Measurements from ENCODE around the gene SDHAF1.

Gene SDHAF1

DNA sequence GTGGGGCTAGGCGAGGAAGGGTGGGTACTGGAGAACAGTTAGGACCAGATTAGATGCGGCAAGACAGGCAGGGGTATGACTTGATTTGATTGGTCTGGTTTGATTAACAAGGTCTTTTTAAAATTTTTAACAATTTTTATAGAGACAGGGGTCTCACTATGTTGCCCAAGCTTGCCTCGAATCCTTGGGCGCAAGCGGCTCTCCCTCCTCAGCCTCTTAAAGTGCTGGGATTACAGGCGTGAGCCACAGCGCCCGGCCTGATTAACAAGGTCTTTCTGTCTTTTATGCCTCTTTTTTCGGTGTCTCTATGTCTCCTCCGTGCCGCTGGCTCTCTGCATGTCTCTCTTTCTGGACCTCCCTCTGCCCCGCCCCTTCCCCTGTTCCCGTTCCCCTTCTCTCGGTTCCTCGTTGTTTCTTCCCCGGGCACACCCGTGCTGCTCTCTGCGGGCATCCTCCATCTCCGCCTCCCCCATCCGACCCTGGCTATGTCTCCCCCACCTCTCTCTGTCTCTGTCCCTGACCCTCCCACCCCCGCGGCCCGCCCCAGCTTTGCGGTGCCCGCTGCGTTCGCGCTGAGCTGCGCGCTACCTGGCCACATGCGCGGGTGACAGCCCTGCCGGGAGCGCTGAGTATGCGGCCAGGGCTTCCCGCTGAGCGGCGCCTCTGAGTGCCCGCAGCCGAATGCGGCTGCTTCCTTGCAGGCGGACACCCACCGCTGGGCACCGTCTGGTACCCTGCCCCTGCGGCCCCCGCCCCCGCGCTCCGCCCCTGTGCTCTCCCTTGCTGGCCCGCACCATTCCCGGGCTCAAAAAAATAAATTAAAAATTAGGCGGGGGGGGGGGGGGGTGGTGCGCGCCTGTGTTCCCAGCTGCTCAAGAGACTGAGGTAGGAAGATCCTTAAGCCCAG, 8.1 kb upstream of the SDHAF1 start:
- peak in 1 of 3 experiments; percentile 38 for DNase-seq (ENCODE audit: low read depth in 3 of 3)

DNA sequence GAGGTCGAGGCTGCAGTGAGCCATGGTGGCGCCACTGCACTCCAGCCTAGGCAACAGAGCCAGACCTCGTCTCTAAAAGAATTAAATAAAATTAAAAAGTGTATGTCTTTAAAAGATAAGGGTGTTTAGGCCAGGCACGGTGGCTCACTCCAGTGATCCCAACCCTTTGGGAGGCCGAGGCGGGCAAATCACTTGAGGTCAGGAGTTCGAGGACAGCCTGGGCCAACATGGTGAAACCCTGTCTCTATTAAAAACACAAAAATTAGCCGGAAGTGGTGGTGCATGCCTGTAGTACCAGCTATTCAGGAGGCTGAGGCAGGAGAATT, 7.5 kb upstream of the SDHAF1 start:
- no peak for DNase-seq (ENCODE audit: low read depth in 3 of 3)

DNA sequence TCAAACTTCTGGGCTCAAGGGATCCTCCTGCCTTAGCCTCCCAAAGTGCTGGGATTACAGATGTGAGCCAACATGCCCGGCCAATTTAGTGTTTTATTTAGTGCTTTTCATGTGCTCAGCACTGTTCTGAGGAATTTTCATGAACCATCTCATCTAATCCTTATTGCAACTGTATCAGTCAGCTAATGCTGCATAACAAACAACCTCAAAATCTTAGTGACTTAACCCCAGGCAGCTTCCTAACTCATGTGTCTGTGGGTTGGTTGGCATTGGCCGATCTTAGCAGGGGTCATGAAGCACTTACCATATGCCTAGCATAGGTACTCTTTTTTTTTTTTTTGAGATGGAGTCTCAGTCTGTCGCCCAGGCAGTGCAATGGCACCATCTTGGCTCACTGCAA, 6.2 kb upstream of the SDHAF1 start:
- no peak for DNase-seq (ENCODE audit: low read depth in 3 of 3)

DNA sequence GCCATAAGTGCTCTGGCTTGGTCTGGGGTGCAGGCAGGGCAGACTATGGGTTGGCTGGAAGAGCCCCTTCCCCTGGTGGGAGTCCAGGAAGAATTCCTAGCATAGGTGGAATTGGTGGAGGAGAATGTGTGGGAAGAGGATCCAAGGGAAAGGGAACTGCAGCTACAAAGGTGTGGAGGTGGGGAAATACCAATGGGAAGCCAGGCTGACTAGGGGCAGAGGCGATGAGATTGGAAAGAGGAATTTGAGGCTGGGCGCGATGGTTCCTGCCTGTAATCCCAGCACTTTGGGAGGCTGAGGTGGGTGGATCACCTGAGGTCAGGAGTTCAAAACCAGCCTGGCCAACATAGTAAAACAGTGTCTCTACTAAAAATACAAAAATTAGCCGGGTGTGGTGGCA, 4.8 kb upstream of the SDHAF1 start:
- DNase-seq (ENCODE audit: low read depth in 3 of 3) = no peak

DNA sequence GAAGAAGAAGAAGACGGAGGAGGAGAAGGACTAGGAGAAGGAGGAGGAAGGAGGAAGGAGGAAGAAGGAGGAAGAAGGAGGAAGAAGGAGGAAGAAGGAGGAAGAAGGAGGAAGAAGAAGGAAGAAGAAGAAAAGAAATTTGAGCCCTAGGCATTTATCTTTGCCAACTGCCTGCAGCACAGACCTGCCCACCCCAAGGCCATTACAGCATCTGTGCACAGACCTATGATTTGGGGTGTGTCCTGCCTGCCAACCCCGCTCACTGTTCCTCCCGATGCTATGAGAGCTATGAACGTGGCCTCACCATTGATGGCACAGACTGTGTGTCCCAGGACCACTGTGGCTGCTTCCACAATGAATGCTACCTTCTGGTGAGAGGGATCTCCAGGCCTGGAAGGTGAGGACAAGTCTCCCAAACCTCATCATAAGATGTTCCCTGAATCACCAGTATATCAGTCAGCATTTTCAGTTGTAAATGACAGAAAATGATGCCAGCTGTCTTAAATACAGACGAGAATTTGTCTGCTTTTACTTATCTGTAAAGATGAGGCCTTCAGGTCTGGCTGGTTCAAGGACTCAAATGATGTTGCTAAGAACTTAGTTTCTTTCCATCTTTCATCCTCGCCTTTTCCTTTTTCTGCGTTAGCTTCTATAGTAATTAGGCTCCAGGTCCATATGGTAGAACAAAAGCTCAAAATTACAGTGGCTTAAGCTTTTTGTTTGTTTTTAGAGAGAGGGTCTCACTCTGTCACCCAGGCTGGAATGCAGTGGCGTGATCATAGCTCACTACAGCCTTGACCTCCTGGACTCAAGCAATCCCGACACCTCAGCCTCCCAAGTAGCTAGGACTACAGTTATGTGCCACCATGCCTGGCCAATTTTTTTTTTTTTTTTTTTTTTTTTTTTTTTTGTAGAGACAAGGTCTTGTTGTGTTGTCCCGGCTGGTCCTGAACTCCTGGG, 3.9 kb upstream of the SDHAF1 start:
- DNase-seq (ENCODE audit: low read depth in 3 of 3) = no peak

DNA sequence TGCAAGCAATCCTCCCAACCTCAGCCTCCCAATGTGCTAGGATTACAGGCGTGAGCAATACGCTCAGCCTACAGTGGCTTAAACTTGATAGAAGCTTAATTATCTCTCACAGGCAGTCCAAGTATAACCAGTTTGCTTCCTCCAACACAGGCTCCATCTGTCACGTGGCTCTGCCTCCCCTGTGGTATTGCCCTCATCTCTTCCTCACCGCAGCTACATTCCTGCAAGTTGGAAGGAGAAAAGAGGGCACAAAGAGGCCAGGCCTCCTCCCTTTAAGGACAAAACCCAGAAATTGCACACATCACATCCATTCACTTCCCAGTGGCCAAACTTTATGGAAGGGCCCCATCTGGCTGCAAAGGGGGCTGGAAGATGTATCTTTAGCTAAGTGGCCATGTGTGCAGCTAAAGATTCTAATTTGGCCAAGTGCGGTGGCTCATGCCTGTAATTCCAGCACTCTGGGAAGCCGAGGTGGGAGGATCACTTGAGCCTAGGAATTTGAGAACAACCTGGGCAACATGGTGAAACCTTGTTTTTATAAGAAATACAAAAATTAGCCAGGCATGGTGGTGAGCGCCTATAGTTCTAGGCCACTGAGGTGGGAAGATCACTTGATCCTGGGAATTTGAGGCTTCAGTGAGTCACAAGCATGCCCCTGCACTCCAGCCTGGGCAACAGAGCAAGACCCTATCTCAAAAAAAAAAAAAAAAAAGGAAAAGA, 3.1 kb upstream of the SDHAF1 start:
- no peak for DNase-seq (ENCODE audit: low read depth in 3 of 3)

DNA sequence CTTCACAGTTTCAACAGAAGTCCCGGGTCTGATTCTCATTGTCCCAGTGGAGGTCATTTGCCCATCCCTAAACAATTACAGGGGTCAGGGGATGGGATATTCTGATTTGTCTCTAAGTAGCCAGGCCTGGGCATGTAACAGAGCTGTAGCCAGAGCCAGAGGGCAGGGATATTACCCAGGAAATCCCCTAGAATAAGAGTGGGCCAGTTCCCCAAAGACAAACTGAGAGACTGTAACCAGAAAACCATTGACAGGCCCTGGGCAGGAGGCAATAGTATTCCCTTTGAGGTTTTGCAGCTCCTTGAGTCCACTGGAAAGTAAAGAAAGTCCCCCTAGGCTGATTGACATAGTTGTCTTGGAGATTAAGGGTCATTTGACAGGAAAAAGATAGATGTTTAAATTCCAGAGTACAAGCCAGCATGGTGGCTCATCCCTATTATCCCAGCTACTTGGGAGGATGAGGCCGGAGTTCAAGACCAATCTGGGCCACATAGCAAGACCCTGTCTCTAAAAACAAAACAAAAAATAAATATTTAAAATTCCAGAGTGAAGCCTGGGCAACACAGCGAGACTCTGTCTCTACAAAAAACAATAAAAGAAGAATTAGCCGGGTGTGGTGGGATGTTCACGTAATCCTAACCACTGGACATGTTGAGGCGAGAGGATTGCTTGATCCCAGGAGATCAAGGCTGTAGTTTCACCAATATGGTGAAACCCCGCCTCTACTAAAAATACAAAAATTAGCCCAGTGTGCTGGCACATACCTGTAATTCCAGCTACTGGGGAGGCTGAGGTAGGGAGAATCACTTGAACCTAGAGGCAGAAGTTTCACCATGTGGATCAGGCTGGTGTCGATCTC, 1.9 kb upstream of the SDHAF1 start:
- no peak for DNase-seq (ENCODE audit: low read depth in 3 of 3)

DNA sequence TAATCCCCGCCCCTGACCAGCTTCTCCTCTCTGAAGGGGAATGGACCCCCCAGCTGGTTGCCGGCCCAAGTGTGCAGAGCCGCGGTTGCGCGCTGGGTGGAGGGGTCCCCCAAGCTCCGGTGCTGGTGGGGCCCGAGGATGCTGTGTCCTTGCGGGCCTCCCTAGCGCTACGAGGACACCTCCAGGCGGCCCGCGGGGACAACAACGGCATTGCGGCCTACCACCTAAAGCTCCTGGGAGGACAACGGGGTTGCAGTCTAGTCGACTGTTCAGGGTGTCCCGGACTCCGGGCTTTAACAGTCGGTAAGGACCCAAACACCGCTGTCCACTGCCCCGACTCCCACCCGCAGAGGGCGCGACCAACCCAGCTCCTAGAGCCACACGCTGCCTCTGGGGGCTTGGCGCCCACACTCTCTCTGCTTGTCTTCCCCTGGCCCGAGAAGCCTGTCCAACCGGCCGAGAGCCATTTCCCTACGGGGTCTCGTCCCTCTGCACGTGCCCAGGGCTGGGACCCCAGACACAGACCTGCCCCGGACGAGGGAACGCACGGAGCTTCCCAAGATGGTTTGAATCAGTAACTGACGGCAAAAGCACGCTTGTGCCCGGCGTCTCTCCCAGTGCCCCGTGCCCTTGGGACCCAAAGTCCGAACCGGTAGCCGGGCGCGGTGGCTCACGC, 927 bp upstream of the SDHAF1 start:
- DNase-seq (ENCODE audit: low read depth in 3 of 3) = no peak

DNA sequence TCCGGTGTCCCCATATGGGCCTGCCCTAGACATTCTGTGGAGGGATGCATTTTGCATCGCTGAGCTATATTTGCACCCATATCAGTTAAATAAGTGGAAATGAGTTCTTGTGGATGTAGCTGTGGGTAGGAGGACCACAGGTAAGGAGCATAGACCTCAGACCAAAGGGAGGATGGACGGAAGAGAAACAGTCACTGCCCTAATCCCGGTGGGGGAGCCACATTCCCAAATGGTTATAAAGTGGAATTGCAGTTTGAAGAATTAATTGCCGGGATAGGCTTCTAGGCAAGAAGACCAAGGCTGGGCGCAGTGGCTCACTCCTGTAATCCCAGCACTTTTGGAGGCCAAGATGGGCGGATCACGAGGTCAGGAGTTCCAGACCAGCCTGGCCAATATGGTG, 1.8 kb downstream of the SDHAF1 start:
- no peak for DNase-seq (ENCODE audit: low read depth in 3 of 3)

DNA sequence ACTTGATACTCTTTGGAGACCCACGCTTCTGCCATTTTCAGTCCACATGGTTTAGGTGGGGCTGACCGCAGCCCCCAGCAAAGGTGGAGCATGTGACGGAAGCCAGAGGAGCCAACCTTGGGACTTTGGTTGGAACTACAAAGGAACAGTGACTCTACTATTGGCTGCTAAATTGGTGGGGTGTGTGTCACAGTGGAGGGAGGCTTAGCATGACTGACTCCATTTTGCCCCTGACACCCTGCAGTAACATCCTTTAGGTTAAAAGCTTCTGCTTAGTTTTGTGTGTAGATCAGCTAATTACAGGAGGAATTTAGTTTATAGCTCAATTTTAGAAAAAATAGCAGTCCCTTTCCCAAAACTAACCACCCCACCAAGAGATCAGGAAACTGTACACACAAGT, 6.6 kb downstream of the SDHAF1 start:
- DNase-seq (ENCODE audit: low read depth in 3 of 3) = no peak

DNA sequence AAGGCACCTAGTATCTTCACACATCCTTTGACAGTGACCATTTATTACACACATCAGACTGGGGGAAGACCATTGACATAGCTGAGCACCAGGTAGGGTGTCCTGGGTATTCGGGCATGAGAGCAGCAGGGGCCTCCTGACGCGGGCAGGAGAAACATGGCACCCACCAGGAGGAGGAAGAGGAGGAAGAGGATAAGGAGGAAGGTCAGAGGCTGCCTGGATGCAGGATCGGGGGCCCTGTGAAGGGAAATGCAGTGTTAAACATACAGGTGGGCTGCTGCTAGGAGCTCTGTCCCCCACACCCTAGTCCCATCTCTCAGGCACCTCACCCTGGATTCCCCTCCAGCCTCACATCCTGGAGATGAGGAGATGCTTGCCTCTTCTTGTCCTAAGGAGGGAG, 8.3 kb downstream of the SDHAF1 start:
- DNase-seq (ENCODE audit: low read depth in 3 of 3) = no peak

DNA sequence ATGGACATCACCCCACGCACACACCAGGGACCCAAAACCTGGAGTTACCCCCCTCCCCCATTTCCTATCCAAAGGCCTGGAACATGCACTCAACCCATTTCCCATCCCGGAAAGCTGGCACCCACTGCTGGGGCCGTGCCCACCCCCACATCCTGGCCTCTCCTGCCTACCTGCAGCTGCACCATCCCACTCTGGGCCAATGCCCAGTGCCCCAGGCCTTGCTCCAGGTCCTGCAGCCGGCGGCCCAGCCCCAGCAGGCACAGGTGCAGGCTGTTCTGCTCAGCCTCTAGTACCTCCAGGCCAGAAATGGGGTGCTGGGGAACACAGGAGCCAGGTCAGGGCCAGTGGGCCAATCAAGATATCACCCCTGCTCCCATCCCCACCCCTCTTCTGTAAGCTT, 12.0 kb downstream of the SDHAF1 start:
- DNase-seq (ENCODE audit: low read depth in 3 of 3) = no peak

DNA sequence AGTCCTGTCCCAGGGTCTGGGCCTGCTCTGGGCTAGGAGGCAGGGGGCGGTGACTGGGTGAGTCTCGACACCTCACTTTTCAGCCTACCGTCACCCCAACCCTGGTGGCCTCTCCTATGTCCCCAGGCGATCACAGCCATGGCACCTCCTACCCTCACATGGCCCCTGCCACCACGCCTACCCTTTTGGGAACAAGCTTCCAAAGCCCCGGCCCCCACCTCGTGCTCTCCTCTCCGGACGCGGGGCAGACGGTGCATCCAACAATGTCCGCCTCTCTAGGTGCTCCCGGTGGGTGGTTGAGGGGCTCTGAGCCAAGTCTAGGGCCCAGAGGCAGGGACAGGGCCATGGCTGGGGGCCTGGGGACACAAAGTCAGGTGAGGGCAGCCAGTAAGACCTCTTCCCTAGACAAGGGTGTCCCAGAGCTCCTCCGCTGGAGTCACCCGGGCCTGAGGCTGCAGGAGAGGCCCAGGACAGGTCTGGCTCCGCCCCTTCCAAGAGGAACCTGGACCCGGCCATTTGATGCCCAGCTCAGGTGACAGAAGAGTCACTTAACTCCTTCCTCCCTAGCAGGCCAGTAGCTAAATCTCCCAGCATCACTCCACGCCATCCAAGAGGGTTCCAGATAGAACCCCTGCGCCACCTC, 13.5 kb downstream of the SDHAF1 start, which contains the start of gene SYNE4:
SYNE4 (minus strand) TSS at position 478 of the 643 bp plus-strand sequence; CDS start at position 346, 132 bp downstream.
- DNase-seq (ENCODE audit: low read depth in 3 of 3) = no peak

DNA sequence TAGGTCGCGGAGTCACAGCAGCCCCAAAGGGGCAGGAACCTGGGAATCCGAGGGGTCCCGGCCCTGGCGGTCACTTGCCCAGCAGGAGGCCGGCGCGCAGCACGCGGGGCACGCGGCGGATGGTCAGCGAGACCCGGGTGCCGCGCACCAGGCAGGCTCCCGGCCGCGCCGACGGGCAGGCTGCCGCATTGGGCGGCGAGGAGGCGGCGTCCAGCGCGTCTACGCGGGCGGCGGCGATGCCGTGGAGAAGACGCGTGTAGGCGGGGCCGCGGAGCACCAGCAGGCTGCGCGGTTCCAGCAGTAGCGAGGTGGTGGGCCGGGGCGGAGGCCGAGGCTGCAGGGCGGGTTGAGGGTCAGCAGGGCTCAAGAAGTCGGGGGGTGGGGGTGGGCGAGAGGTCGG, 14.2 kb downstream of the SDHAF1 start:
- peak in 1 of 3 experiments; percentile 56 for DNase-seq (ENCODE audit: low read depth in 3 of 3)

DNA sequence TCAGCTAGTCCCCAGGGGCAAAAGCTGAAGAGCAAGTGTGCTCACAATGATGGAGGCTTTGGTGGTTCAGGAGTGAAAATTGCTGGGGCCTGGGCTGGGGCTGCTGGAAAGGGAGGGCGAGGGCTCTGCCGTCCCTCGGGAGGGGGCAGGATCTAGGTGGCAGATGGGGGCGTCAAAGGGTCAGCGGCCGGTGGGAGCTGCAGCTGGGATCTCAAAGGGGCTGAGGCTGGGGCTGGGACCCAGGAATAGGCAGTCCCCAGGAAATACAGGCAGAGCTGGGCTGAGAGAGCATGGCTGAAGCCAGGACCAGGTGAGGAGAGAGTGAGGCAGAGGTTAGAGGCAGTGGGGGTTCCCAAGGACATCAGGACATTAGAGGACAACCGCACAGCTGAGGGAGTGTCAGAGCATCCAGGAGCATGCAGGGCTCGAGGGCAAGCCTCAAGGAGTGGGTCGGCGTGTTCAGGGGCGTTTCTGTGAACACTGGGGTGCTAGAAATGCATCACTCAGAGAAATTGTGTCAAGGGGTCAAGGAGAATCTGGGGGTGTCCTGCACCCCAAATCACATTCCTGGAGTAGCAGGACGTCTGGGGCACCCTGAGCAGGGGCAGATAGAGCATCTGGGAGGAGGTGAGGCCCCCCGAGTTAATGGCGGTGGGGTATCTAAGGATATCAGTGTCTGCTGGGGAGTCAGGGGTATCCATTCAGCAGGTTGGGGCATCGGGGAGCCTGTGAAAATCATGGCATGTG, 14.8 kb downstream of the SDHAF1 start:
- no peak for DNase-seq (ENCODE audit: low read depth in 3 of 3)

DNA sequence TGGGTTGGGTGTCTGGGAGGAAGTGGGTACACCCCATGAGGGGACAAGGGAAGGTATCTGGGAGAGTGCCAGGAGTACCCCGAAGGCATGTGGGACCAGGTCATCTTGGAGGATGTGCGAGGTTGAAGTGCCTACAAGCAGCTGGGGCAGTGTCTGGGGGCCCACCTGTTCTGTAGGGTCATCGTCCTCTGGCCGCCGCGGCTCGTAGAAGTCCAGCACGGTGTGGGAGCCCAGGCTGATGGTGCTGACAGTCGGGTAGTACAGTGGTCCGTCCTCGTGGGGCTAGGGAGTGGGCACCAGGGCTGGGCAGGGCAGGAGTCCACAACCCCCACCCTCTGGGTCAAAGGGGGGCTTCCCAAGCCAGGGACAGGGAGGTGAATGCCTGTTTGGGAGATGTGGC, 15.4 kb downstream of the SDHAF1 start:
- no peak for DNase-seq (ENCODE audit: low read depth in 3 of 3)

DNA sequence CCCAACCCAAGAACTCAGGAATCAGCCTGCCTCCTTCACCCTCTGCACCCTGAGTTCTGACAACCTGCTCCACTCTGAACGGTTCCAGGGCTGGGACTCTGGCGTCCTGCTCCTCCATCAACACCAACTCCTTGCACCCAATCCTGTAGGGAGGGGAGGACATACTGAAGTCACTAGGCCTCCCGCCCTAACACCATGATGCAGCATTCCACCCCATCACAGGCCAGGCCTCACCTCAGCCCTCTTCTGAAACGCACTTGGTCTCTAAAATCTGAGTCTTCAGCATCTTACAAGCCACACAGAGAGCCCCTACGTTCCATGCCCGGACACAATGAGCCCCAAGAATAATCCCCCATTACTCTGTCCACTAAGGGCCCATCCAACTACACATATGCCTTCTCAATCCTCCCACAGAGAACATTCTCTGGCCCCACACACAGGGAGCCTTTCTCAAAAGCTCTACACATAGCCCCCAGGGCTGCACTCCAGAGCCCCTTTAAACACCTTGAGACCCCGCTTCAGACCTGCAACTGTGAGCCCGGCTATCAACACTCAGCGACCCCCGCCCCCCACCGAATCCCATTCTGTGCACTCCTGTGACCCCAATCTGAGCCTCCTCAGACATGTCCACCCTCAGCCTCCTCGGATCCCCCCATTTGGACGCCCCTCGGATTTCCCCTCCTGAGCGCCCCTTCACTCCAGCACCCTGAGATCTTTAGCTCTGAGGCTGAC, 18.5 kb downstream of the SDHAF1 start:
- DNase-seq (ENCODE audit: low read depth in 3 of 3) = no peak
